ENCODE results near the gene LAMB1.

LAMB1 gene

GRCh38 chr7:107877731-107878382, 125.1 kb downstream of the LAMB1 start:
- no peak for DNase-seq (ENCODE audit: low read depth)

DNA sequence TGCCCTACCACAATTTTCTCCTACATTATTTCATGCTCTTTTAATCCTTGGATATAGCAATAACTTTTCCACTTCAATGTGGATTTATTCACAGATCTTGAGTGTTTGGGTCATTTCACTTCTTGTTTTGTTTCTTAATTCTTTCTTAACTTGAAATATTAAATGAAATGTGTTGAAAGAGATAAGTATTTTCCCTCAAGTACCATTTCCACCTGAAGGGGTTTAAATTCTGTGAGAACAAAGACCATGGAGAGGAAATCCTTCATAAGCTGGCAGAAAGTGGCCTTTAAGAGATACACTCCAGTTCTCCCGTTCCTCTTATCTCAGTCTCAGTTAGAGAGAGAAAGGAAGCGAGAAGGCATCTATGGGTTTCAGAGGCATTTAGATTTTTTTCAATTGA, 126.0 kb downstream of the LAMB1 start:
- DNase-seq (ENCODE audit: low read depth): no peak

DNA sequence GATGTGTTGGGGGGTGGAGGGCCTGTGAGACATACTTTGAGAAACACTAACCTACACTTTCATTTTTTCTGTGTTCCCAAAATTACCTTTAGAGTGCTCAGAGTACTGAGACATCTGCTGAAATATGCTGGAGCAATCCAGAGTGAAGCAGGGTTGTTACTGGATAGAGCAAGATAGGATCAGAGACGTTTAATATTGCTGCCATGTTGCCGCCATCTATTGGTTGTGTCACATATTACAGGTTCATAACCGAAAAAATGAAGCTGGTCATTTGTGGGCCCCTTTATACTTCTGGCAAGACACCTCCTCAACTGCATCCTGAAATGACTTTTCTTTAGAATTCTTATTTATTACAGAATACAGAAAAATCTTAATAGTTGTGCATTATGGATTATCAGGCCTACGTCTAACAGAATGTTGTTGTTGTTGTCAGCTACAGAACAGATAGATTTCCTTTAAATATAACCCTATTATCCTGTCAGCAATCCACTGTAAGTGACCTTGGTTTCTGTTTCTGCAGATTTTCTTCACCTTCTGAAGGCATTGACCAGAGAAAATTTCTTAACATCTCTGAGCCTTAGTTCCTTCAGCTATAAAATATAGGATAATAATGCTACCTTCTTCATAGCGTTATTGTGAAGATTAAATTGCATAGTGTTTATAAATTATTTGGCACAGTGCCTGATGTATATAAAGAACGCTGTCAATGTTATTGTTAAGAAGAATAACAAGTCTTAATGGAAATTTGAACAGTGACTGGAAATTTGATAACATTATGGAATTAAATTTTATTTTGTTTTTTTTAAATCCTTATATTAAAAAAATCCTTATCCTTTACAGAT, 128.1 kb downstream of the LAMB1 start:
- DNase-seq (ENCODE audit: low read depth): no peak

GRCh38 chr7:107874111-107874510, 128.8 kb downstream of the LAMB1 start:
- no peak for DNase-seq (ENCODE audit: low read depth)
